ENCODE results near the gene PTPRF. TPM values are rescaled to one million over a fixed set of nuclear protein-coding genes. Genes with fewer than 3 reads are reported as not detected.

Gene PTPRF
- total RNA-seq, 6 experiments from 2014 or later = 97.1 to 252 (median 160) TPM

DNA sequence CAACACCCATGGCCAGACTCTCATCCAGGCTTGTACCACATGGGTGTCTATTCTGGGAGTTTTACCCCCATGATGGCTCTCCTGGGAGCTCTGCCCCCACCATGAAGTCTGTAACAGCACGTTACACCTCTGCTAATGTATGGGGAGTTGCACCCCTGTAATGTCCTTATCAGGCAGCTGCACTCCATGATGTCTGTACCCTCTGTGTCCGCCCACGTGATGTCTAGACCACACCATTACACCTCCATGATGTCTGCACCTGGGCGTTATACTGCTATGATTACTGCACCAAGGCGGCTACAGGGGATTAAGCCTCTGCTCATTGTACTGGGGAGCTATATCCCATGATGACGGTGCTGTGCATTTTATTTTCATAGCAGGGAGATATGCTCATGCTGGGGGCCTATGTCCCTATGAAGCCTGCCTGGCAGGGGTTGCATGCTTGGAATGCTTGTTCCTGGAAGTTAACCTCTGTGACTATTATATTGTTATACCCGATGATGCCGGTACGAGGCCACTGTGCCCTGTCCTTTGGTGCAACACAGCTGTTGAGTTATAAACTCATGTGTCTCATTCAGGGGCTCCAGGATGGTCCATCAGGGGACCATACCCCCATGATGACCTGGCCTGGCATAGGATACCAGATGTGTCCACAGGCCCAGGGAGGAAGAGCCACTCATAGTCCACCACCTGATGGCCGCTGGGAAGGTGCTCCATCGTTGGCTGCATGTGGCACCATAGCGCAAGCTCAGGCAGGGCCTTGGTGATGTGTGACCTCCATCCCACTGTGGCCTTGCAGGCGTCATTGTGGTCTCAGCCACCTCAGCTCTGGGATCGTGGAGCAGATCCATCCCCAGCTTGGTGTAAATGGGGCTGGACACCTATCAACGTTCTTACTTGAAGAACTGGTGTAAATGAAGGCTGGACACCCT, 12.1 kb downstream of the PTPRF start:
- no peak for TF ChIP-seq POLR2A (IDR thresholded peaks at IDR 0.05)
- TF ChIP-seq, protein P1, sequence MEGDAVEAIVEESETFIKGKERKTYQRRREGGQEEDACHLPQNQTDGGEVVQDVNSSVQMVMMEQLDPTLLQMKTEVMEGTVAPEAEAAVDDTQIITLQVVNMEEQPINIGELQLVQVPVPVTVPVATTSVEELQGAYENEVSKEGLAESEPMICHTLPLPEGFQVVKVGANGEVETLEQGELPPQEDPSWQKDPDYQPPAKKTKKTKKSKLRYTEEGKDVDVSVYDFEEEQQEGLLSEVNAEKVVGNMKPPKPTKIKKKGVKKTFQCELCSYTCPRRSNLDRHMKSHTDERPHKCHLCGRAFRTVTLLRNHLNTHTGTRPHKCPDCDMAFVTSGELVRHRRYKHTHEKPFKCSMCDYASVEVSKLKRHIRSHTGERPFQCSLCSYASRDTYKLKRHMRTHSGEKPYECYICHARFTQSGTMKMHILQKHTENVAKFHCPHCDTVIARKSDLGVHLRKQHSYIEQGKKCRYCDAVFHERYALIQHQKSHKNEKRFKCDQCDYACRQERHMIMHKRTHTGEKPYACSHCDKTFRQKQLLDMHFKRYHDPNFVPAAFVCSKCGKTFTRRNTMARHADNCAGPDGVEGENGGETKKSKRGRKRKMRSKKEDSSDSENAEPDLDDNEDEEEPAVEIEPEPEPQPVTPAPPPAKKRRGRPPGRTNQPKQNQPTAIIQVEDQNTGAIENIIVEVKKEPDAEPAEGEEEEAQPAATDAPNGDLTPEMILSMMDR (IDR thresholded peaks at IDR 0.05) = no peak

DNA sequence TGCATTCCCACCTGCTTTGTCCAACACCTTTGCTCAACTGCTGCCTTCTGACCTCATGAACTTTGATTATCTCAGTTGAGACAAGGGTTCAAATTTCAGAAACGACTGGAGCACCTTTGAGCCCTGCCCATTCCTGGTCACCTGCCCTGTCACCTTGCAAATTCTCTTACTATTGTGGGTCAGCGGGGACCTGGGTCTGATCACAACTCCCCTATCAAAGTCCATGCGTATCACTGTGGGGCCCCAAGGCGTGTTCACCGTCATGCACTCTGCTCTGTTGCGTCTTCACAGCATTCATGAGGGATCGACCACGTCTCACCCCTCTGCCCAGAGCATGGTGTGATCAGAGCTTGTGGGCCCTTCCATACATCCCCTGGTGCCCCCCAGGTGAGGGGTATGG, 12.9 kb downstream of the PTPRF start:
- Histone ChIP-seq H3K4me1 (peaks cover 2 to 81% (median 39%) of the 10 kb centered on the region in 4 donors), H3K27ac (peak overlapping the region in 2 of 3 donors; percentile 65 to 80), H3K9me3 (no peaks in the 10 kb centered on the region), H3K4me3 (no peak overlapping the region), H3K27me3 (no peaks in the 10 kb centered on the region), H3K36me3 (no peaks in the 10 kb centered on the region)
- no peak for ATAC-seq
- TF ChIP-seq POLR2A (IDR thresholded peaks at IDR 0.05) = no peak
- TF ChIP-seq, protein P1 (IDR thresholded peaks at IDR 0.05) = no peak
- intact Hi-C loops (cut with DNase I) = no loop called here
- WGBS (ENCODE audit: insufficient coverage, low coverage, low lambda C conversion rate, missing lambda C conversion rate) = 43% methylated on average over 6 of the region's 8 CpGs
- no peak for DNase-seq

More for the DNA sequence above, 12.1 kb downstream of the PTPRF start:
- WGBS (ENCODE audit: insufficient coverage, low coverage, low lambda C conversion rate, missing lambda C conversion rate) = 68% methylated on average over 7 of the region's 15 CpGs
- Histone ChIP-seq H3K4me1 (peaks cover 2 to 80% (median 40%) of the 10 kb centered on the region in 4 donors), H3K27me3 (no peaks in the 10 kb centered on the region), H3K9me3 (no peaks in the 10 kb centered on the region), H3K27ac (peak overlapping the region in 1 of 3 donors; percentile 37), H3K36me3 (no peaks in the 10 kb centered on the region), H3K4me3 (no peak overlapping the region)
- no peak for ATAC-seq
- DNase-seq = peak in 1 of 3 donors; percentile 27
- intact Hi-C loops (cut with DNase I) = no loop called here

DNA sequence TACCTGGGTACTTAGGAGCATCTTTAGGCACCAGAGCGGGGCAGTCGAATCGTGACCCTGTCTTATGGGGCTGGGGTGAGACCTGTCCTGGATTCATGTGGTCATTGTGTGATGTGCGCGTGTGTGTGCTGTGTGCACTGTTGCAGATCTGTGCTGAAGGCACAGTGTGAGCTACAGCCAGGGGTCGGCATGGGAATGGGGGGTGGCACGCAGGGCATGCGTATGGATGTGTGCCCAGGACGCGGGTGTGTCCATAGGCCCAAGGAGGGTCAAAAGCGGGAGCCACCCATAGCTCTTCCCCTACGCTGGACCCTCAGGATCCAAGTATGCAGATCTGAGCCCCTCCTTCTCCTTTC, 14.6 kb downstream of the PTPRF start:
- no peak for TF ChIP-seq POLR2A (IDR thresholded peaks at IDR 0.05)
- ATAC-seq (peak in 2 of 4 donors; percentile 1 to 5), DNase-seq (peak in 2 of 3 donors; percentile 36 to 61)
- H3K4me3 ChIP-seq = no peak overlapping the region
- WGBS (ENCODE audit: insufficient coverage, low coverage, low lambda C conversion rate, missing lambda C conversion rate) = 43% methylated on average over 6 of the region's 12 CpGs
- H3K9me3 ChIP-seq = no peaks in the 10 kb centered on the region
- H3K4me1 ChIP-seq = peaks cover 2 to 94% (median 49%) of the 10 kb centered on the region in 4 donors
- no peaks in the 10 kb centered on the region for H3K27me3 ChIP-seq
- no peaks in the 10 kb centered on the region for H3K36me3 ChIP-seq
- peak overlapping the region; percentile 63 to 80 (median 65) for H3K27ac ChIP-seq
- intact Hi-C loops (cut with DNase I) = no loop called here

DNA sequence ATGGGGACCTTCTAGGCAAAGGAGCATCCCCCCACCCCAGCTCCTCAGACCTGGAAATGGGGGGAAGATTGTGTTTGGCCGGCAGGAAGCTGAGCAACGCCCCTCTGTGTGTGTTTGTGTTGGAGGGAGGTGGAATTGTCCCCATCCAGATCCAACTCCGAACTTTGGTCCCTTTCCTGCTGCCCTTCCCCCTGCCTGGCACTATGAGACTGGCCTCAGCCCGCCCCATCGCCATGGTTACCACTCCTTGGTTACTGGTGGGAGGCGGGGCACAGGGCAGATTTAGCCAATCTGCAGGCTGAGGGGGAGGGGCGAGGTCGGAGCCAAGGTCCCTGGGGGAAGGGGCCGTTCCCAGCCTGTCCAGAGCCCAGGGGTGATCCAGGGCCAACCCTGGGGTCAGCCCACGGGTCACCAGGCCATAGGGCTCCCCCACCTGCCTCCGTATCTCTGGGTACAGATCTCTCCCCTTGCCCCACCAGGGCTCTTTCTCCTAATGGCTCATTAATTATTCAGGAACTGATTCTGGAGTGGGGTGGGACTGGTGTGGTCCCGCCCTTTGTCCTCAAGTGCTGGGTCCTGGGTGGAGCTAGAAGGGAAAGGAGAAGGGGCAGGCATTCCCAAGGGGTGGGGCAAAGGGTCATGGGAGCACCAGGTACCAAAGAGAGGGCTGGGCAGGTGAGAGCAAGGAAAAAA, 15.2 kb downstream of the PTPRF start:
- Histone ChIP-seq H3K27ac (peak overlapping the region; percentile 71 to 80 (median 74)), H3K9me3 (no peaks in the 10 kb centered on the region), H3K4me3 (no peak overlapping the region), H3K4me1 (peaks cover 2 to 94% (median 49%) of the 10 kb centered on the region in 4 donors), H3K27me3 (no peaks in the 10 kb centered on the region), H3K36me3 (no peaks in the 10 kb centered on the region)
- TF ChIP-seq, protein P1 (IDR thresholded peaks at IDR 0.05) = no peak
- TF ChIP-seq POLR2A (IDR thresholded peaks at IDR 0.05) = peak; percentile 52
- intact Hi-C loops (cut with DNase I) = no loop called here
- DNase-seq = peak; percentile 96 to 99 (median 98)
- WGBS (ENCODE audit: insufficient coverage, low coverage, low lambda C conversion rate, missing lambda C conversion rate) = 19% methylated on average over 6 of the region's 12 CpGs
- ATAC-seq = peak; percentile 58 to 76 (median 67)
